ES-I3 (cell line): Measurements from ENCODE around the gene HS6ST2.

Experiments
- H3K36me3 ChIP-seq: 2 replicates; pipeline ENCODE4 v1.6.1; 2013; ENCODE audit warnings: mild to moderate bottlenecking, low read length, control low read depth, moderate library complexity; ENCODE audit not compliant: insufficient read depth
- H3K4me1 ChIP-seq: 2 replicates; pipeline ENCODE4 v1.6.1; 2013; ENCODE audit warnings: mild to moderate bottlenecking, control low read depth, low read length; ENCODE audit not compliant: insufficient read depth
- H3K9ac ChIP-seq: 2 replicates; pipeline ENCODE4 v1.6.1; 2013; ENCODE audit warnings: low read depth, mild to moderate bottlenecking, low read length, moderate library complexity
- H3K9me3 ChIP-seq: 2 replicates; pipeline ENCODE4 v1.6.1; 2013; ENCODE audit warnings: mild to moderate bottlenecking, low read length, moderate library complexity; ENCODE audit not compliant: control insufficient read depth, insufficient read depth

Gene HS6ST2

GRCh38 chrX:132704769-132705168, 253.7 kb downstream of the HS6ST2 start:
- no peaks in the 10 kb centered on the region for H3K9me3 ChIP-seq
- H3K9ac ChIP-seq: no peak overlapping the region
- peaks cover 9% of the 10 kb centered on the region for H3K4me1 ChIP-seq
- H3K36me3 ChIP-seq: no peaks in the 10 kb centered on the region

- H3K4me1 ChIP-seq: peaks cover 29% of the 10 kb centered on the region
- H3K36me3 ChIP-seq: no peaks in the 10 kb centered on the region
- H3K9ac ChIP-seq: no peak overlapping the region
- H3K9me3 ChIP-seq: no peaks in the 10 kb centered on the region
Observed at GRCh38 chrX:132694382-132694781, 264.0 kb downstream of the HS6ST2 start.

GRCh38 chrX:132692526-132692925, 265.9 kb downstream of the HS6ST2 start:
- H3K9ac ChIP-seq: no peak overlapping the region
- no peaks in the 10 kb centered on the region for H3K9me3 ChIP-seq
- no peaks in the 10 kb centered on the region for H3K36me3 ChIP-seq
- H3K4me1 ChIP-seq: peaks cover 33% of the 10 kb centered on the region

GRCh38 chrX:132692066-132692465, 266.4 kb downstream of the HS6ST2 start:
- H3K9me3 ChIP-seq: no peaks in the 10 kb centered on the region
- no peak overlapping the region for H3K9ac ChIP-seq
- H3K36me3 ChIP-seq: no peaks in the 10 kb centered on the region
- H3K4me1 ChIP-seq: peaks cover 33% of the 10 kb centered on the region

- no peak overlapping the region for H3K9ac ChIP-seq
- H3K36me3 ChIP-seq: no peaks in the 10 kb centered on the region
- H3K4me1 ChIP-seq: peaks cover 33% of the 10 kb centered on the region
- H3K9me3 ChIP-seq: no peaks in the 10 kb centered on the region
Observed at GRCh38 chrX:132689612-132690563, 268.5 kb downstream of the HS6ST2 start.

GRCh38 chrX:132685276-132685675, 273.2 kb downstream of the HS6ST2 start:
- no peak overlapping the region for H3K9ac ChIP-seq
- no peaks in the 10 kb centered on the region for H3K36me3 ChIP-seq
- peaks cover 13% of the 10 kb centered on the region for H3K4me1 ChIP-seq
- H3K9me3 ChIP-seq: no peaks in the 10 kb centered on the region

- Histone ChIP-seq H3K36me3 (no peaks in the 10 kb centered on the region), H3K9ac (no peak overlapping the region), H3K4me1 (peaks cover 14% of the 10 kb centered on the region), H3K9me3 (no peaks in the 10 kb centered on the region)
Observed at GRCh38 chrX:132677233-132677716, 281.2 kb downstream of the HS6ST2 start.

- H3K9me3 ChIP-seq: no peaks in the 10 kb centered on the region
- H3K4me1 ChIP-seq: peaks cover 14% of the 10 kb centered on the region
- no peak overlapping the region for H3K9ac ChIP-seq
- H3K36me3 ChIP-seq: no peaks in the 10 kb centered on the region
Observed at GRCh38 chrX:132676561-132677186, 281.8 kb downstream of the HS6ST2 start.

- Histone ChIP-seq H3K9me3 (0 out of 2 replicates have a peak, but pooled peaks cover 2% of the 10 kb centered on the region), H3K4me1 (peaks cover 16% of the 10 kb centered on the region), H3K9ac (no peak overlapping the region), H3K36me3 (no peaks in the 10 kb centered on the region)
Observed at GRCh38 chrX:132676102-132676501, 282.3 kb downstream of the HS6ST2 start.

GRCh38 chrX:132673331-132673730, 285.1 kb downstream of the HS6ST2 start:
- H3K4me1 ChIP-seq: peaks cover 21% of the 10 kb centered on the region
- 0 out of 2 replicates have a peak, but pooled peaks cover 2% of the 10 kb centered on the region for H3K9me3 ChIP-seq
- no peak overlapping the region for H3K9ac ChIP-seq
- H3K36me3 ChIP-seq: no peaks in the 10 kb centered on the region

GRCh38 chrX:132671229-132671641, 287.2 kb downstream of the HS6ST2 start:
- H3K9me3 ChIP-seq: 0 out of 2 replicates have a peak, but pooled peaks cover 2% of the 10 kb centered on the region
- H3K9ac ChIP-seq: no peak overlapping the region
- H3K4me1 ChIP-seq: peaks cover 8% of the 10 kb centered on the region
- H3K36me3 ChIP-seq: no peaks in the 10 kb centered on the region

- Histone ChIP-seq H3K9ac (no peak overlapping the region), H3K36me3 (no peaks in the 10 kb centered on the region), H3K4me1 (peaks cover 7% of the 10 kb centered on the region), H3K9me3 (0 out of 2 replicates have a peak, but pooled peaks cover 2% of the 10 kb centered on the region)
Observed at GRCh38 chrX:132669142-132669541, 289.3 kb downstream of the HS6ST2 start.

GRCh38 chrX:132668178-132668577, 290.3 kb downstream of the HS6ST2 start:
- 0 out of 2 replicates have a peak, but pooled peaks cover 2% of the 10 kb centered on the region for H3K9me3 ChIP-seq
- no peak overlapping the region for H3K9ac ChIP-seq
- no peaks in the 10 kb centered on the region for H3K36me3 ChIP-seq
- peaks cover 7% of the 10 kb centered on the region for H3K4me1 ChIP-seq

GRCh38 chrX:132665676-132666075, 292.8 kb downstream of the HS6ST2 start:
- Histone ChIP-seq H3K9me3 (no peaks in the 10 kb centered on the region), H3K9ac (no peak overlapping the region), H3K4me1 (peaks cover under 1% of the 10 kb centered on the region), H3K36me3 (no peaks in the 10 kb centered on the region)
